Liver (tissue), 9 donors: Measurements from ENCODE around the gene KCNJ5. TPM values are rescaled to one million over a fixed set of nuclear protein-coding genes. Genes with fewer than 3 reads are reported as not detected.

Experiments
- DNase-seq: peaks from one replicate; pipeline ENCODE4 v3.0.0-alpha.2; 2017; ENCODE audit warnings: low spot score
- H3K27ac ChIP-seq, 2 donors: one replicate each; pipeline ENCODE4 v1.7.0; 2013; ENCODE audit warnings: inconsistent platforms in 2 of 2, low read length in 2 of 2, control low read depth in 1 of 2, low read depth in 1 of 2, mild to moderate bottlenecking in 1 of 2
- H3K27me3 ChIP-seq, 4 donors: one replicate each; pipeline versions ENCODE4 v1.6.1 to v1.7.0; 2013; ENCODE audit warnings: low read length in 3 of 4, inconsistent platforms in 1 of 4, mild to moderate bottlenecking in 1 of 4, moderate library complexity in 1 of 4; ENCODE audit not compliant: control insufficient read depth in 4 of 4, insufficient read depth in 4 of 4
- H3K36me3 ChIP-seq, 4 donors: one replicate each; pipeline versions ENCODE4 v1.6.1 to v1.7.0; 2013; ENCODE audit warnings: low read length in 3 of 4, mild to moderate bottlenecking in 3 of 4, low read depth in 1 of 4, moderate library complexity in 1 of 4; ENCODE audit not compliant: control insufficient read depth in 4 of 4, insufficient read depth in 3 of 4
- H3K4me1 ChIP-seq, 4 donors: one replicate each; pipeline versions ENCODE4 v1.6.1 to v1.7.0; 2013; ENCODE audit warnings: low read length in 3 of 4, mild to moderate bottlenecking in 3 of 4, moderate library complexity in 1 of 4; ENCODE audit not compliant: control insufficient read depth in 4 of 4, insufficient read depth in 4 of 4
- H3K4me3 ChIP-seq, 3 donors: one replicate each; pipeline versions ENCODE4 v1.6.1 to v1.7.0; 2013; ENCODE audit warnings: low read length in 3 of 3, control low read depth in 1 of 3, low read depth in 1 of 3, mild to moderate bottlenecking in 1 of 3
- H3K9ac ChIP-seq, 2 donors: one replicate each; pipeline ENCODE4 v1.7.0; 2013; ENCODE audit warnings: low read length in 2 of 2, mild to moderate bottlenecking in 2 of 2, moderate library complexity in 2 of 2, control low read depth in 1 of 2, low read depth in 1 of 2
- H3K9me3 ChIP-seq, 4 donors: one replicate each; pipeline versions ENCODE4 v1.6.1 to v1.7.0; 2013; ENCODE audit warnings: low read length in 3 of 4; ENCODE audit not compliant: control insufficient read depth in 4 of 4
- ATF3 ChIP-seq: IDR thresholded peaks from 2 replicates; pipeline ENCODE4 v1.6.1; 2016; ENCODE audit warnings: antibody characterized with exemption
- CTCF ChIP-seq: fragments of 150-350 bp; IDR thresholded peaks from 2 replicates; pipeline ENCODE4 v1.5.1; 2017; ENCODE audit warnings: improper control_type of control experiment, low read depth, low read length; ENCODE audit not compliant: missing input control
- EGR1 ChIP-seq, 2 donors: IDR thresholded peaks; 2 replicates each; pipeline ENCODE4 v1.6.1; 2016 to 2018; ENCODE audit warnings: antibody characterized with exemption in 2 of 2, low read depth in 2 of 2
- FOXA2 ChIP-seq: IDR thresholded peaks from 2 replicates; pipeline ENCODE4 v1.6.1; 2016; ENCODE audit warnings: antibody characterized with exemption
- GABPA ChIP-seq, 2 donors: IDR thresholded peaks in 1 of 2; conservative IDR thresholded peaks in 1 of 2; 2 replicates each; pipeline ENCODE4 v1.6.1; 2016; ENCODE audit warnings: antibody characterized with exemption in 2 of 2, mild to moderate bottlenecking in 1 of 2, moderate library complexity in 1 of 2
- HNF4A ChIP-seq, 2 donors: conservative IDR thresholded peaks; 2 replicates each; pipeline ENCODE4 v1.6.1; 2016; ENCODE audit warnings: antibody characterized with exemption in 2 of 2, mild to moderate bottlenecking in 2 of 2
- HNF4G ChIP-seq: IDR thresholded peaks from 2 replicates; pipeline ENCODE4 v1.6.1; 2016; ENCODE audit warnings: antibody characterized with exemption
- JUND ChIP-seq, 2 donors: IDR thresholded peaks; 2 replicates each; pipeline ENCODE4 v1.6.1; 2016; ENCODE audit warnings: antibody characterized with exemption in 2 of 2
- MAX ChIP-seq: IDR thresholded peaks from 2 replicates; pipeline ENCODE4 v1.6.1; 2016; ENCODE audit warnings: antibody characterized with exemption
- NR2F2 ChIP-seq: IDR thresholded peaks from 2 replicates; pipeline ENCODE4 v1.6.1; 2016; ENCODE audit warnings: antibody characterized with exemption
- RAD21 ChIP-seq, 2 donors: IDR thresholded peaks; 2 replicates each; pipeline ENCODE4 v1.6.1; 2016; ENCODE audit warnings: antibody characterized with exemption in 2 of 2, mild to moderate bottlenecking in 2 of 2
- RXRA ChIP-seq, 2 donors: IDR thresholded peaks; 2 replicates each; pipeline ENCODE4 v1.6.1; 2017 to 2018; ENCODE audit warnings: antibody characterized with exemption in 2 of 2, mild to moderate bottlenecking in 1 of 2
- SP1 ChIP-seq: IDR thresholded peaks from 2 replicates; pipeline ENCODE4 v1.6.1; 2018; ENCODE audit warnings: antibody characterized with exemption, mild to moderate bottlenecking
- TAF1 ChIP-seq: conservative IDR thresholded peaks from 2 replicates; pipeline ENCODE4 v1.6.1; 2016; ENCODE audit warnings: antibody characterized with exemption, mild to moderate bottlenecking
- YY1 ChIP-seq: IDR thresholded peaks from 2 replicates; pipeline ENCODE4 v1.6.1; 2016; ENCODE audit warnings: antibody characterized with exemption, mild to moderate bottlenecking
- ZBTB33 ChIP-seq: IDR thresholded peaks from 2 replicates; pipeline ENCODE4 v1.6.1; 2016; ENCODE audit warnings: antibody characterized with exemption
- WGBS: extraction: QIAGEN DNeasy Blood & Tissue Kit; methylation state at CpG from one replicate; pipeline ENCODE4 v1.1.7; 2013; 5-methylcytosine and 5-hydroxymethylcytosine counted together
- polyA plus RNA-seq, 2 donors: library from polyadenylated mRNA; stranded (reverse) in 1 of 2; unstranded in 1 of 2; fragments of 200-250 nt in 1 of 2; fragments of >200 nt in 1 of 2; fragmentation: Nextera tagmentation in 1 of 2; extraction: Ambion mirVana in 1 of 2; gene quantifications; one replicate each; pipeline versions ENCODE4 v1.2.1 to v1.2.3, GENCODE V29; 2013 to 2015
- total RNA-seq, 2 donors: library from RNA; depleted of rRNA; stranded (reverse); fragments of >200 nt; gene quantifications; one replicate each; pipeline ENCODE4 v1.2.3, GENCODE V29; 2014
- TF ChIP-seq, protein P1 (sequence below): IDR thresholded peaks from 2 replicates; pipeline ENCODE4 v1.6.1; 2016; ENCODE audit warnings: antibody characterized with exemption, mild to moderate bottlenecking
- donor health status: healthy.
- donor health status: healthy.
- donor health status: healthy.
- donor health status: healthy.
- donor health status: healthy.

The KCNJ5 gene
- total RNA-seq = under 1 TPM; 0.05 to 0.08 TPM
- polyA plus RNA-seq = under 1 TPM; 0.04 to 0.08 TPM

- Histone ChIP-seq H3K4me3 (peak within 1 kb of the TSS in 2 of 3 donors; percentile 37 to 54), H3K9me3 (no peaks in the 10 kb centered on the region), H3K27ac (no peak within 1 kb of the TSS), H3K27me3 (no peaks in the 10 kb centered on the region), H3K4me1 (peaks cover 16 to 40% (median 22%) of the 10 kb centered on the region in 4 donors), H3K36me3 (no peaks in the 10 kb centered on the region), H3K9ac (no peak within 1 kb of the TSS)
- TF ChIP-seq, protein P1, sequence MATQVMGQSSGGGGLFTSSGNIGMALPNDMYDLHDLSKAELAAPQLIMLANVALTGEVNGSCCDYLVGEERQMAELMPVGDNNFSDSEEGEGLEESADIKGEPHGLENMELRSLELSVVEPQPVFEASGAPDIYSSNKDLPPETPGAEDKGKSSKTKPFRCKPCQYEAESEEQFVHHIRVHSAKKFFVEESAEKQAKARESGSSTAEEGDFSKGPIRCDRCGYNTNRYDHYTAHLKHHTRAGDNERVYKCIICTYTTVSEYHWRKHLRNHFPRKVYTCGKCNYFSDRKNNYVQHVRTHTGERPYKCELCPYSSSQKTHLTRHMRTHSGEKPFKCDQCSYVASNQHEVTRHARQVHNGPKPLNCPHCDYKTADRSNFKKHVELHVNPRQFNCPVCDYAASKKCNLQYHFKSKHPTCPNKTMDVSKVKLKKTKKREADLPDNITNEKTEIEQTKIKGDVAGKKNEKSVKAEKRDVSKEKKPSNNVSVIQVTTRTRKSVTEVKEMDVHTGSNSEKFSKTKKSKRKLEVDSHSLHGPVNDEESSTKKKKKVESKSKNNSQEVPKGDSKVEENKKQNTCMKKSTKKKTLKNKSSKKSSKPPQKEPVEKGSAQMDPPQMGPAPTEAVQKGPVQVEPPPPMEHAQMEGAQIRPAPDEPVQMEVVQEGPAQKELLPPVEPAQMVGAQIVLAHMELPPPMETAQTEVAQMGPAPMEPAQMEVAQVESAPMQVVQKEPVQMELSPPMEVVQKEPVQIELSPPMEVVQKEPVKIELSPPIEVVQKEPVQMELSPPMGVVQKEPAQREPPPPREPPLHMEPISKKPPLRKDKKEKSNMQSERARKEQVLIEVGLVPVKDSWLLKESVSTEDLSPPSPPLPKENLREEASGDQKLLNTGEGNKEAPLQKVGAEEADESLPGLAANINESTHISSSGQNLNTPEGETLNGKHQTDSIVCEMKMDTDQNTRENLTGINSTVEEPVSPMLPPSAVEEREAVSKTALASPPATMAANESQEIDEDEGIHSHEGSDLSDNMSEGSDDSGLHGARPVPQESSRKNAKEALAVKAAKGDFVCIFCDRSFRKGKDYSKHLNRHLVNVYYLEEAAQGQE = no peak
- TF ChIP-seq ZBTB33 (no peak), CTCF (no peak), SP1 (no peak), FOXA2 (no peak), YY1 (no peak), TAF1 (no peak), ATF3 (no peak), RXRA (IDR thresholded peaks at IDR 0.05) (no peak), JUND (IDR thresholded peaks at IDR 0.05) (no peak), HNF4G (no peak), GABPA (IDR thresholded peaks at IDR 0.05 in 1 of 2, conservative IDR thresholded peaks at IDR 0.05 in 1 of 2) (no peak), EGR1 (IDR thresholded peaks at IDR 0.05; ENCODE audit: low read depth in 2 of 2) (no peak), MAX (no peak), NR2F2 (no peak), HNF4A (conservative IDR thresholded peaks at IDR 0.05) (no peak), RAD21 (IDR thresholded peaks at IDR 0.05) (no peak)
- no peak for DNase-seq
- whole genome bisulfite sequencing = 3% methylated on average over 85 of the region's 85 CpGs
Measured at GRCh38 chr11:128890543-128891368, at the start of gene KCNJ5. KCNJ5 (plus strand) TSS chr11:128891356; CDS start chr11:128911274, 19,918 bp downstream.
